Measurements from ENCODE around the gene WBP2NL.

WBP2NL gene

GRCh38 chr22:42073621-42074041 lies 75.0 kb downstream of the WBP2NL start:
- TF ChIP-seq NFIC (IDR thresholded peaks at IDR 0.05) (no peak), FOXM1 (IDR thresholded peaks at IDR 0.05; ENCODE audit: borderline replicate concordance, low read depth) (no peak)

GRCh38 chr22:42074132-42074811 lies 75.7 kb downstream of the WBP2NL start, which contains the start of gene PHETA2:
PHETA2 (plus strand) TSS chr22:42074248; CDS start chr22:42077294, 3,046 bp downstream.
- TF ChIP-seq TEAD4 (IDR thresholded peaks at IDR 0.05) (no peak), ZBTB7A (IDR thresholded peaks at IDR 0.05; ENCODE audit: low read depth) (no peak), MAX (IDR thresholded peaks at IDR 0.05) (no peak), CREB1 (IDR thresholded peaks at IDR 0.05; ENCODE audit: low read depth) (no peak), EGR1 (IDR thresholded peaks at IDR 0.05) (no peak), TAF1 (IDR thresholded peaks at IDR 0.05; ENCODE audit: low read depth) (no peak), TCF12 (IDR thresholded peaks at IDR 0.05; ENCODE audit: low read depth) (no peak), EP300 (IDR thresholded peaks at IDR 0.05; ENCODE audit: borderline replicate concordance) (no peak), USF1 (IDR thresholded peaks at IDR 0.05) (no peak), REST (IDR thresholded peaks at IDR 0.05; ENCODE audit: low read depth) (no peak), FOXM1 (IDR thresholded peaks at IDR 0.05; ENCODE audit: borderline replicate concordance, low read depth) (no peak), CEBPB (IDR thresholded peaks at IDR 0.05) (no peak), YY1 (IDR thresholded peaks at IDR 0.05; ENCODE audit: low read depth) (no peak), NFIC (IDR thresholded peaks at IDR 0.05) (no peak), RAD21 (IDR thresholded peaks at IDR 0.05; ENCODE audit: low read depth) (no peak)

GRCh38 chr22:42074846-42075676 lies 76.5 kb downstream of the WBP2NL start:
- no peak for TF ChIP-seq RAD21 (IDR thresholded peaks at IDR 0.05; ENCODE audit: low read depth)
- no peak for TF ChIP-seq REST (IDR thresholded peaks at IDR 0.05; ENCODE audit: low read depth)
- TF ChIP-seq EGR1 (IDR thresholded peaks at IDR 0.05) = no peak
- TF ChIP-seq CREB1 (IDR thresholded peaks at IDR 0.05; ENCODE audit: low read depth) = no peak
- TF ChIP-seq TEAD4 (IDR thresholded peaks at IDR 0.05) = no peak
- TF ChIP-seq YY1 (IDR thresholded peaks at IDR 0.05; ENCODE audit: low read depth) = no peak
- no peak for TF ChIP-seq FOXM1 (IDR thresholded peaks at IDR 0.05; ENCODE audit: borderline replicate concordance, low read depth)
- TF ChIP-seq ZBTB7A (IDR thresholded peaks at IDR 0.05; ENCODE audit: low read depth) = no peak
- TF ChIP-seq EP300 (IDR thresholded peaks at IDR 0.05; ENCODE audit: borderline replicate concordance) = no peak
- no peak for TF ChIP-seq TCF12 (IDR thresholded peaks at IDR 0.05; ENCODE audit: low read depth)
- no peak for TF ChIP-seq MAX (IDR thresholded peaks at IDR 0.05)
- no peak for TF ChIP-seq TAF1 (IDR thresholded peaks at IDR 0.05; ENCODE audit: low read depth)
- TF ChIP-seq CEBPB (IDR thresholded peaks at IDR 0.05) = no peak
- TF ChIP-seq USF1 (IDR thresholded peaks at IDR 0.05) = no peak

GRCh38 chr22:42076764-42077485 lies 78.3 kb downstream of the WBP2NL start:
- no peak for TF ChIP-seq FOXM1 (IDR thresholded peaks at IDR 0.05; ENCODE audit: borderline replicate concordance, low read depth)
- no peak for TF ChIP-seq YY1 (IDR thresholded peaks at IDR 0.05; ENCODE audit: low read depth)
- TF ChIP-seq NFIC (IDR thresholded peaks at IDR 0.05) = no peak
- no peak for TF ChIP-seq REST (IDR thresholded peaks at IDR 0.05; ENCODE audit: low read depth)
- TF ChIP-seq TEAD4 (IDR thresholded peaks at IDR 0.05) = no peak
- no peak for TF ChIP-seq EGR1 (IDR thresholded peaks at IDR 0.05)
- no peak for TF ChIP-seq TAF1 (IDR thresholded peaks at IDR 0.05; ENCODE audit: low read depth)
- TF ChIP-seq USF1 (IDR thresholded peaks at IDR 0.05) = no peak
- no peak for TF ChIP-seq MAX (IDR thresholded peaks at IDR 0.05)
- TF ChIP-seq TCF12 (IDR thresholded peaks at IDR 0.05; ENCODE audit: low read depth) = no peak
- no peak for TF ChIP-seq CEBPB (IDR thresholded peaks at IDR 0.05)
- TF ChIP-seq RAD21 (IDR thresholded peaks at IDR 0.05; ENCODE audit: low read depth) = no peak
- TF ChIP-seq ZBTB7A (IDR thresholded peaks at IDR 0.05; ENCODE audit: low read depth) = no peak
- TF ChIP-seq CREB1 (IDR thresholded peaks at IDR 0.05; ENCODE audit: low read depth) = no peak

Data from Ishikawa (cell line).